ENCODE data around the gene C10orf120.

Gene C10orf120

GRCh38 chr10:122657255-122657654 is 42.4 kb downstream of the C10orf120 start:
- H3K4me3 ChIP-seq (ENCODE audit: low read depth, low read length): no peak overlapping the region
- no peak overlapping the region for H3K27ac ChIP-seq (ENCODE audit: extremely low read depth, low read depth, low read length)
- no peaks in the 10 kb centered on the region for H3K9me3 ChIP-seq (ENCODE audit: control insufficient read depth, insufficient read depth, low read depth, low read length)
- H3K36me3 ChIP-seq (ENCODE audit: control insufficient read depth in 2 of 2, insufficient read depth in 1 of 2, low read length in 2 of 2): no peaks in the 10 kb centered on the region
- CTCF ChIA-PET: interaction anchor here (0.6 to 1.9 kb wide), 2 partner anchors 8 to 12 kb away, joined by 4 to 7 read pairs; no protein-coding TSS in a partner anchor
- TF ChIP-seq MYNN (tag by site-specific recombination; IDR thresholded peaks at IDR 0.05; ENCODE audit: borderline replicate concordance) (no peak), IKZF3 (tag by site-specific recombination; IDR thresholded peaks at IDR 0.05) (no peak), ZFP3 (tag by site-specific recombination; IDR thresholded peaks at IDR 0.05; ENCODE audit: low read depth) (no peak), ZNF624 (tag by site-specific recombination; IDR thresholded peaks at IDR 0.05) (no peak), ZNF596 (tag by site-specific recombination; IDR thresholded peaks at IDR 0.05) (no peak)
- no peaks in the 10 kb centered on the region for H3K4me1 ChIP-seq (ENCODE audit: control insufficient read depth, insufficient read depth, low read length)
- POLR2A ChIA-PET: no interaction called here

- ChIA-PET CTCF (interaction anchor here (1.9 kb wide), 1 partner anchor 8 kb away, joined by 7 read pairs; no protein-coding TSS in a partner anchor), POLR2A (no interaction called here)
- H3K27ac ChIP-seq (ENCODE audit: extremely low read depth, low read depth, low read length): no peak overlapping the region
Observed at GRCh38 chr10:122656741-122657140, 42.9 kb downstream of the C10orf120 start.

GRCh38 chr10:122656308-122656705 is 43.3 kb downstream of the C10orf120 start:
- H3K4me1 ChIP-seq (ENCODE audit: control insufficient read depth, insufficient read depth, low read length): no peaks in the 10 kb centered on the region
- CTCF ChIA-PET: interaction anchor here (0.9 to 1.9 kb wide), 2 partner anchors 7 to 8 kb away, joined by 3 to 7 read pairs; no protein-coding TSS in a partner anchor
- no peak overlapping the region for H3K27ac ChIP-seq (ENCODE audit: extremely low read depth, low read depth, low read length)
- no peak for TF ChIP-seq ZNF140 (tag by site-specific recombination; IDR thresholded peaks at IDR 0.05)
- TF ChIP-seq ZNF692 (tag by site-specific recombination; IDR thresholded peaks at IDR 0.05): no peak
- no peak for TF ChIP-seq ZNF184 (tag by site-specific recombination; IDR thresholded peaks at IDR 0.05)
- no peak for TF ChIP-seq ZNF707 (tag by site-specific recombination; IDR thresholded peaks at IDR 0.05)
- TF ChIP-seq ZNF311 (tag by site-specific recombination; IDR thresholded peaks at IDR 0.05; ENCODE audit: borderline replicate concordance): no peak
- TF ChIP-seq ZFHX2 (tag by site-specific recombination; conservative IDR thresholded peaks at IDR 0.05): no peak
- TF ChIP-seq ZNF292 (tag by site-specific recombination; IDR thresholded peaks at IDR 0.05; ENCODE audit: borderline replicate concordance, low read depth): no peak
- TF ChIP-seq ZNF621 (tag by site-specific recombination; IDR thresholded peaks at IDR 0.05): no peak
- TF ChIP-seq GFI1B (tag by site-specific recombination; IDR thresholded peaks at IDR 0.05): no peak
- no peak for TF ChIP-seq ZNF747 (tag by site-specific recombination; IDR thresholded peaks at IDR 0.05)
- no peaks in the 10 kb centered on the region for H3K36me3 ChIP-seq (ENCODE audit: control insufficient read depth in 2 of 2, insufficient read depth in 1 of 2, low read length in 2 of 2)
- H3K4me3 ChIP-seq (ENCODE audit: low read depth, low read length): no peak overlapping the region
- POLR2A ChIA-PET: no interaction called here
- H3K9me3 ChIP-seq (ENCODE audit: control insufficient read depth, insufficient read depth, low read depth, low read length): no peaks in the 10 kb centered on the region

More at GRCh38 chr10:122656741-122657140, 42.9 kb downstream of the C10orf120 start:
- H3K4me1 ChIP-seq (ENCODE audit: control insufficient read depth, insufficient read depth, low read length): no peaks in the 10 kb centered on the region
- TF ChIP-seq ZNF639 (tag by site-specific recombination; IDR thresholded peaks at IDR 0.05) (no peak), ZIC2 (tag by site-specific recombination; IDR thresholded peaks at IDR 0.05) (no peak), SP7 (tag by site-specific recombination; IDR thresholded peaks at IDR 0.05) (no peak), ZNF2 (tag by site-specific recombination; IDR thresholded peaks at IDR 0.05) (no peak), ZNF148 (tag by site-specific recombination; IDR thresholded peaks at IDR 0.05; ENCODE audit: borderline replicate concordance) (no peak), ZNF121 (tag by site-specific recombination; IDR thresholded peaks at IDR 0.05) (no peak)
- no peaks in the 10 kb centered on the region for H3K9me3 ChIP-seq (ENCODE audit: control insufficient read depth, insufficient read depth, low read depth, low read length)
- no peaks in the 10 kb centered on the region for H3K36me3 ChIP-seq (ENCODE audit: control insufficient read depth in 2 of 2, insufficient read depth in 1 of 2, low read length in 2 of 2)
- no peak overlapping the region for H3K4me3 ChIP-seq (ENCODE audit: low read depth, low read length)

All from HEK293 (cell line).